Mucosa of rectum (tissue), 2 donors: Measurements from ENCODE around the gene ABCC5.

ENCODE experiments used
- H3K27ac ChIP-seq, 2 donors: one replicate each; pipeline ENCODE4 v1.7.0; 2013; ENCODE audit warnings: inconsistent platforms in 2 of 2, low read depth in 2 of 2, low read length in 2 of 2
- H3K27me3 ChIP-seq, 2 donors: one replicate each; pipeline ENCODE4 v1.7.0; 2013; ENCODE audit warnings: low read length in 2 of 2; ENCODE audit not compliant: control insufficient read depth in 2 of 2, insufficient read depth in 2 of 2
- H3K36me3 ChIP-seq, 2 donors: one replicate each; pipeline ENCODE4 v1.7.0; 2013; ENCODE audit warnings: low read length in 2 of 2; ENCODE audit not compliant: control insufficient read depth in 2 of 2, insufficient read depth in 2 of 2
- H3K4me1 ChIP-seq, 2 donors: one replicate each; pipeline ENCODE4 v1.7.0; 2013; ENCODE audit warnings: low read length in 2 of 2, mild to moderate bottlenecking in 1 of 2; ENCODE audit not compliant: control insufficient read depth in 2 of 2, insufficient read depth in 2 of 2
- H3K4me3 ChIP-seq, 2 donors: one replicate each; pipeline ENCODE4 v1.7.0; 2013; ENCODE audit warnings: low read length in 2 of 2
- H3K9ac ChIP-seq, 2 donors: one replicate each; pipeline ENCODE4 v1.7.0; 2013; ENCODE audit warnings: low read length in 2 of 2, low read depth in 1 of 2, mild to moderate bottlenecking in 1 of 2
- H3K9me3 ChIP-seq, 2 donors: one replicate each; pipeline ENCODE4 v1.7.0; 2013; ENCODE audit warnings: low read length in 2 of 2; ENCODE audit not compliant: control insufficient read depth in 2 of 2
- donor health status: healthy.
- donor health status: Normal muscosa, but diverticular disease.

ABCC5 gene

GRCh38 chr3:184017672-184018423, at the start of gene ABCC5:
ABCC5 (minus strand) TSS chr3:184017884; CDS start chr3:184014392, 3,492 bp downstream.
- Histone ChIP-seq H3K9ac (peak within 1 kb of the TSS; percentile 78 to 84), H3K4me3 (peak within 1 kb of the TSS; percentile 96 to 99), H3K9me3 (no peaks in the 10 kb centered on the region), H3K4me1 (peaks cover 12 to 32% of the 10 kb centered on the region in 2 donors), H3K27me3 (no peaks in the 10 kb centered on the region), H3K36me3 (no peaks in the 10 kb centered on the region), H3K27ac (peak within 1 kb of the TSS; percentile 69 to 77)

GRCh38 chr3:184066211-184066610, 48.5 kb upstream of the ABCC5 start:
- Histone ChIP-seq H3K27ac (no peak overlapping the region), H3K9me3 (no peaks in the 10 kb centered on the region), H3K4me3 (no peak overlapping the region), H3K27me3 (no peaks in the 10 kb centered on the region), H3K4me1 (no peaks in the 10 kb centered on the region), H3K36me3 (no peaks in the 10 kb centered on the region), H3K9ac (no peak overlapping the region)

- Histone ChIP-seq H3K4me3 (no peak overlapping the region), H3K27ac (no peak overlapping the region), H3K4me1 (no peaks in the 10 kb centered on the region)
Measured at GRCh38 chr3:184062637-184063036, 45.0 kb upstream of the ABCC5 start.

GRCh38 chr3:184059424-184059823, 41.7 kb upstream of the ABCC5 start:
- Histone ChIP-seq H3K9me3 (no peaks in the 10 kb centered on the region), H3K9ac (no peak overlapping the region), H3K4me1 (no peaks in the 10 kb centered on the region), H3K36me3 (no peaks in the 10 kb centered on the region), H3K4me3 (no peak overlapping the region), H3K27me3 (no peaks in the 10 kb centered on the region), H3K27ac (no peak overlapping the region)

More at GRCh38 chr3:184062637-184063036, 45.0 kb upstream of the ABCC5 start:
- Histone ChIP-seq H3K9me3 (no peaks in the 10 kb centered on the region), H3K27me3 (no peaks in the 10 kb centered on the region), H3K36me3 (no peaks in the 10 kb centered on the region), H3K9ac (no peak overlapping the region)

- no peak overlapping the region for H3K4me3 ChIP-seq
- no peaks in the 10 kb centered on the region for H3K27me3 ChIP-seq
- no peak overlapping the region for H3K27ac ChIP-seq
- H3K4me1 ChIP-seq: no peaks in the 10 kb centered on the region
- H3K36me3 ChIP-seq: no peaks in the 10 kb centered on the region
- H3K9me3 ChIP-seq: no peaks in the 10 kb centered on the region
- H3K9ac ChIP-seq: no peak overlapping the region
Measured at GRCh38 chr3:184058029-184058428, 40.3 kb upstream of the ABCC5 start.

- H3K9me3 ChIP-seq: no peaks in the 10 kb centered on the region
- no peaks in the 10 kb centered on the region for H3K36me3 ChIP-seq
- no peaks in the 10 kb centered on the region for H3K4me1 ChIP-seq
- H3K27me3 ChIP-seq: no peaks in the 10 kb centered on the region
- no peak within 1 kb of the TSS for H3K4me3 ChIP-seq
- no peak within 1 kb of the TSS for H3K9ac ChIP-seq
- H3K27ac ChIP-seq: no peak within 1 kb of the TSS
Measured at GRCh38 chr3:184052767-184053166, 35.1 kb upstream of the ABCC5 start, which contains the start of gene HTR3C. HTR3C (plus strand) TSS chr3:184053047; CDS start chr3:184053081, 34 bp downstream.

- H3K27me3 ChIP-seq: no peaks in the 10 kb centered on the region
- no peak overlapping the region for H3K9ac ChIP-seq
- no peak overlapping the region for H3K4me3 ChIP-seq
- no peaks in the 10 kb centered on the region for H3K36me3 ChIP-seq
- no peaks in the 10 kb centered on the region for H3K9me3 ChIP-seq
- no peak overlapping the region for H3K27ac ChIP-seq
- H3K4me1 ChIP-seq: no peaks in the 10 kb centered on the region
Measured at GRCh38 chr3:184050217-184050847, 32.6 kb upstream of the ABCC5 start.

GRCh38 chr3:184045995-184046394, 28.3 kb upstream of the ABCC5 start:
- no peaks in the 10 kb centered on the region for H3K4me1 ChIP-seq
- no peaks in the 10 kb centered on the region for H3K36me3 ChIP-seq
- H3K4me3 ChIP-seq: no peak overlapping the region
- no peak overlapping the region for H3K27ac ChIP-seq
- H3K9ac ChIP-seq: no peak overlapping the region
- no peaks in the 10 kb centered on the region for H3K27me3 ChIP-seq
- H3K9me3 ChIP-seq: no peaks in the 10 kb centered on the region

GRCh38 chr3:184042617-184043016, 24.9 kb upstream of the ABCC5 start:
- Histone ChIP-seq H3K9me3 (no peaks in the 10 kb centered on the region), H3K27me3 (no peaks in the 10 kb centered on the region), H3K27ac (no peak overlapping the region), H3K4me1 (no peaks in the 10 kb centered on the region), H3K4me3 (no peak overlapping the region), H3K36me3 (no peaks in the 10 kb centered on the region), H3K9ac (no peak overlapping the region)

- Histone ChIP-seq H3K4me1 (no peaks in the 10 kb centered on the region), H3K9ac (no peak overlapping the region), H3K4me3 (no peak overlapping the region), H3K27me3 (no peaks in the 10 kb centered on the region), H3K36me3 (no peaks in the 10 kb centered on the region), H3K9me3 (no peaks in the 10 kb centered on the region), H3K27ac (no peak overlapping the region)
Measured at GRCh38 chr3:184040010-184040409, 22.3 kb upstream of the ABCC5 start.
